VCaP (cell line): Measurements from ENCODE around the gene TPPP2.
"Not testable (repeated sequence)": the region's sequence is repeated elsewhere in the genome, so short reads cannot be mapped to it uniquely, and the experiment has no call there.

Experiments used
- H3K27ac ChIP-seq: fragments of 450-650 bp; 2 replicates; pipeline ENCODE4 v1.5.1; 2017
- TF ChIP-seq, protein P1 (sequence below): fragments of 450-650 bp; conservative IDR thresholded peaks from 2 replicates; pipeline ENCODE4 v1.5.1; 2017; ENCODE audit warnings: mild to moderate bottlenecking, moderate library complexity

The TPPP2 gene

DNA sequence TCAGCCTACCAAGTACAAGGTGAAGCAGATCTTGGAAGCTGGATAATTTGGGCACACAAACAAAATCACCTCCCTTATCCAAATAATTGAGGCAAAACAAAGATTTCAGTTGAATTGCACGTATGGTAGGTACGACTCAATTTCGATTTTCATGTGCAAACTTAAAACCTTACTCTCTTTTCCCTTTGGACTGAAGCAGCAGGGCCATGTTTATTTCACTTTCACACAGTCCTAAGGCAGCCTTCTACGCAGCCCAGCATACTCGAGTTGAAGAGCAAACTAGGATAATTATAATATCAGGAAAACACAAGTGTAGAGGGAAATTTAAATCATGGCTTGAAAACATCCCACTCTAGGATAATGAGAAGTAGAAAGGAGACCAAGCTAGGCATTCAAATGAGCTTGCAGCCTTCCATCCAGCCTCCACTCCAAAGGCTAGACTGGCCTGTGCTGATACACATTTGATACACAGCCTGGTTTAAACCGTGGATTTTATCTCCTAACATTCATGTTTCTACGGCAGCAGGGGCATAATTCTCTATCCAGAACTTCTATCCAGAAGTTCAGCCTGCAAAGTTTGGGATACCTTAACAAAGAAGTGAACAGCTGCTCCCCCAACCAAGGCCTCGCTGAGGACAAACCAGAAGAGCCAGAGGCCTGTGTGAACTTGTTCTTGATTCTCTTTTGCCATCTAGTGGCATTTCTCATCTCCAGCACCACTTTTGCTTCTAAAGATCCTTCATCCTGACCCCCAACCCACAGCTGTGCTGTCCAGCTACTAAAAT is 9.8 kb downstream of the TPPP2 start:
- TF ChIP-seq, protein P1, sequence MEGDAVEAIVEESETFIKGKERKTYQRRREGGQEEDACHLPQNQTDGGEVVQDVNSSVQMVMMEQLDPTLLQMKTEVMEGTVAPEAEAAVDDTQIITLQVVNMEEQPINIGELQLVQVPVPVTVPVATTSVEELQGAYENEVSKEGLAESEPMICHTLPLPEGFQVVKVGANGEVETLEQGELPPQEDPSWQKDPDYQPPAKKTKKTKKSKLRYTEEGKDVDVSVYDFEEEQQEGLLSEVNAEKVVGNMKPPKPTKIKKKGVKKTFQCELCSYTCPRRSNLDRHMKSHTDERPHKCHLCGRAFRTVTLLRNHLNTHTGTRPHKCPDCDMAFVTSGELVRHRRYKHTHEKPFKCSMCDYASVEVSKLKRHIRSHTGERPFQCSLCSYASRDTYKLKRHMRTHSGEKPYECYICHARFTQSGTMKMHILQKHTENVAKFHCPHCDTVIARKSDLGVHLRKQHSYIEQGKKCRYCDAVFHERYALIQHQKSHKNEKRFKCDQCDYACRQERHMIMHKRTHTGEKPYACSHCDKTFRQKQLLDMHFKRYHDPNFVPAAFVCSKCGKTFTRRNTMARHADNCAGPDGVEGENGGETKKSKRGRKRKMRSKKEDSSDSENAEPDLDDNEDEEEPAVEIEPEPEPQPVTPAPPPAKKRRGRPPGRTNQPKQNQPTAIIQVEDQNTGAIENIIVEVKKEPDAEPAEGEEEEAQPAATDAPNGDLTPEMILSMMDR: peak; percentile 81
- H3K27ac ChIP-seq: 0 out of 2 replicates have a peak overlapping the region, but pooled peaks have one; percentile 11

GRCh38 chr14:21040370-21040925 is 10.4 kb downstream of the TPPP2 start:
- TF ChIP-seq, protein P1: peak; percentile 54
- H3K27ac ChIP-seq: no peak overlapping the region

- H3K27ac ChIP-seq: not testable (repeated sequence)
Observed at GRCh38 chr14:21040941-21041340, 10.9 kb downstream of the TPPP2 start.

DNA sequence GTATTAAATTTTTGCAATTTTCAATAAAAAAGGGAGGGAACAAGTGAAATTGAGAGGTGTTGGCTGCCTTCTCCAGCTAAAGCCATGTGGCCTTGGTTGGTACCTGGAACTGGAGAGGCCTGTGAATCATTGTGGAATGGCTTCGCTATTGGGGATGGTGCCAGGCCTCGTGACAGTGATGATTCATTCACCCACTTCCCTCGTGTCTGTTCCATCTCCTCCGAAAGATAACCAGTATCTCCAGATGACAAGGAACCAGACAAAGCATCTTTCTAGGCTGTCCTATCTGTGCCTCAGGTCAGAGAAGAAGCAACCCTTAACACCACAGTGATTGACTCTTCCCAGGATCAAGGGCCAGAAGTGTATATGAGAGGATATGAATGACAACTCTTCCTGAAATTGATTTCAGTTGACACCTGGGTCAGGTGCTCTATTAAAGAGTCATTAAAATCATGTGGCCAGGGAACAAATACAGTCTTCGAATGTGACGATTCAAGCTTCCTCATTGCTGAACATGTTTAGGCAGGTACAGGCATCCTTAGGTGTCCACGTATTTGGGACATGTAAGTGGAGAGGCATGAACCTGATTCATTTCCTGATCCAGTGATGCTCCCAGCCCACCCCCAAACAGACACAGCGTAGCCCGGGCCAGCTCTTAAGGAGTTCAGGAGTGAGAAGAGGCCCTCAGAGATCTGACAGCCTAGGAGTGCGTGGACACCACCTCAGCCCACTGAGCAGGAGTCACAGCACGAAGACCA is 11.8 kb downstream of the TPPP2 start, which contains the start of gene RNASE7:
Gene RNASE7, plus strand, starts transcription at position 687 of the 758 bp plus-strand sequence. CDS start 631 bp downstream, outside the sequence.
- TF ChIP-seq, protein P1: no peak
- no peak within 1 kb of the TSS; the same call in 1 of the 2 replicates for H3K27ac ChIP-seq

GRCh38 chr14:21042918-21043317 is 12.9 kb downstream of the TPPP2 start:
- TF ChIP-seq, protein P1: no peak
- H3K27ac ChIP-seq: no peak overlapping the region

DNA sequence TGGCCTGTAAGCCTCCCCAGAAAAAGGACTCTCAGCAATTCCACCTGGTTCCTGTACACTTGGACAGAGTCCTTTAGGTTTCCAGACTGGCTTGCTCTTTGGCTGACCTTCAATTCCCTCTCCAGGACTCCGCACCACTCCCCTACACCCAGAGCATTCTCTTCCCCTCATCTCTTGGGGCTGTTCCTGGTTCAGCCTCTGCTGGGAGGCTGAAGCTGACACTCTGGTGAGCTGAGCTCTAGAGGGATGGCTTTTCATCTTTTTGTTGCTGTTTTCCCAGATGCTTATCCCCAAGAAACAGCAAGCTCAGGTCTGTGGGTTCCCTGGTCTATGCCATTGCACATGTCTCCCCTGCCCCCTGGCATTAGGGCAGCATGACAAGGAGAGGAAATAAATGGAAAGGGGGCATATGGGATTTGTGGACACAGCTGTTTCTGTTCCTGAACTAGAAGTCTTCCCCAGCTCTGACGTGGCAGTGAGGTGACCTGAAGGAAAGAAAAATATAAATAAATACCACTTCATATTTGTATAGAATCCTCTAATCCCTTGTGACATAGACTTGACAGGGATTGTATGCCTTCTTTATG is 13.5 kb downstream of the TPPP2 start:
- TF ChIP-seq, protein P1: no peak
- H3K27ac ChIP-seq: peak overlapping the region; percentile 13; the same call in 1 of the 2 replicates

DNA sequence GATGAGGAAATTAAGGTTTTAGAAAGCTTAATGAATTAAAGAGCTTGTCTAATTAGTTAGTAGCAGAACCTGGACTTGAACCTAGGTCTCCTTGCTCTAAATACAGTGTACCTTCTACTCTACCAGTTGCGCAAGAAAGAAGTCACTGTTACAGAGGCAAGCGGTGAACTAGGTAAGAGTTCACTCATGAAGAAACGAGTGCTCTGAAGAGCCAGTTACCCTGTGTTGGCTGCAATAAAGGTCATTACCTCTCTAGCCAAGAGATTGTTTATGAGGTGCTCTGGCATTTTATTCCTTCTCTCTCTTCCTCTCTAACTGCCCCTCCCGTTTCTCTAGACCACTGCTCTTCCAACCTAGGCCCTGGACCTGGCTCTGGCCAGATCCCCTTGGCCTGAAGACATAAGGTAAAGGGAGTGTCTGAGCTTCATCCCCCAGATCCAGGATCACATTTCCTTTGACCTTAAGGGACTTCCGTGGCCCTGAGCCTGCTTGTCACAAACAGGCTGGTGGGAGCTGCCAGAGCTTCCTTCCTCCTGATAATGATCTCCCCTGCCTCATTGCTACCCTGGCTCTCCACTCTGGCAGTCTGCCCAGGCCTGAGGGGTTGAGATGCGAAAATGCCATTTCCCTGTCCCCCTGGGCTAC is 14.1 kb downstream of the TPPP2 start:
- H3K27ac ChIP-seq: peak overlapping the region; percentile 13; the same call in 1 of the 2 replicates

More for the DNA sequence above, 14.1 kb downstream of the TPPP2 start:
- TF ChIP-seq, protein P1: no peak
